Nephron progenitor cell (in vitro differentiated cells): Measurements from ENCODE around the gene ZNF654.
"Not testable (repeated sequence)": the region's sequence is repeated elsewhere in the genome, so short reads cannot be mapped to it uniquely, and the experiment has no call there.

Source experiments
- DNase-seq: peaks from one replicate; pipeline ENCODE4 v3.0.0; 2021
- H3K27ac Mint-ChIP-seq: 2 replicates; pipeline ENCODE4 v1.8.0; 2021; ENCODE audit warnings: mild to moderate bottlenecking, moderate library complexity, mixed read lengths
- H3K27me3 Mint-ChIP-seq: 2 replicates; pipeline ENCODE4 v1.8.0; 2021; ENCODE audit warnings: mild to moderate bottlenecking, low read depth, mixed read lengths; ENCODE audit not compliant: poor library complexity
- H3K36me3 Mint-ChIP-seq: 2 replicates; pipeline ENCODE4 v1.8.0; 2021; ENCODE audit warnings: low read depth, mixed read lengths
- H3K4me1 Mint-ChIP-seq: 2 replicates; pipeline ENCODE4 v1.8.0; 2021; ENCODE audit warnings: mixed read lengths
- H3K4me3 Mint-ChIP-seq: 2 replicates; pipeline ENCODE4 v1.8.0; 2021; ENCODE audit warnings: mild to moderate bottlenecking, moderate library complexity, mixed read lengths
- H3K9me3 Mint-ChIP-seq: 2 replicates; pipeline ENCODE4 v1.8.0; 2021; ENCODE audit warnings: mild to moderate bottlenecking, moderate library complexity, mixed read lengths
- CTCF ChIP-seq: fragments of 200-600 bp; sonication (generic); IDR thresholded peaks from 2 replicates; pipeline ENCODE4 v1.5.0; 2021; ENCODE audit warnings: antibody characterized with exemption

The ZNF654 gene

GRCh38 chr3:88058581-88059379 is at the start of gene ZNF654, which contains the start of gene CGGBP1:
ZNF654 (plus strand) TSS chr3:88059255; CDS start chr3:88059320, 65 bp downstream.
CGGBP1 (minus strand) TSS chr3:88059005; CDS start chr3:88055976, 3,029 bp downstream.
- peak; percentile 97 for DNase-seq
- peak within 1 kb of the TSS; percentile 98 for H3K27ac Mint-ChIP-seq
- no peaks in the 10 kb centered on the region for H3K27me3 Mint-ChIP-seq
- peaks cover 2% of the 10 kb centered on the region for H3K9me3 Mint-ChIP-seq
- TF ChIP-seq CTCF: no peak
- H3K36me3 Mint-ChIP-seq: peaks cover 45% of the 10 kb centered on the region
- peaks cover 56% of the 10 kb centered on the region for H3K4me1 Mint-ChIP-seq
- H3K4me3 Mint-ChIP-seq: peak within 1 kb of the TSS; percentile 98

DNA sequence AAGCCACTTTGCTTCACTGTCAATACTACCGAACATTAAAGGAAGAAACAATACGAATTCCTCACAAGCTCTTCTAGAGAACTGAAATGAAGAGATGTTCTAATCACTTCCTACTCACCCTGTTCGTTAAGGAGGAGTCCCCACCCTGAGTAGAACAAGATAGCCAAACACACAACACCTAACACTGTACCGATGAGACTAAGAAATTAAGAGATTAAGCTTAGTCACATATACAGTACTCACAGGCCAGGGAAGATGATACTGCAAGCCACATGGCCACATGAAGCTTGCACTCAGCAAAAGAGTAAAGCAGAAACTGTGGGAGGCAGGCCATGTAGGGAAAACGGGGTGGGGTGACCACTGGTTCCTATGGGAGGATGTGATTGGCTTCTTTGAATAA is 48.2 kb upstream of the ZNF654 start:
- Mint-ChIP-seq H3K27ac (no peak overlapping the region), H3K4me3 (no peak overlapping the region), H3K4me1 (no peaks in the 10 kb centered on the region), H3K36me3 (no peaks in the 10 kb centered on the region), H3K9me3 (peaks cover 9% of the 10 kb centered on the region), H3K27me3 (no peaks in the 10 kb centered on the region)
- no peak for DNase-seq
- no peak for TF ChIP-seq CTCF

DNA sequence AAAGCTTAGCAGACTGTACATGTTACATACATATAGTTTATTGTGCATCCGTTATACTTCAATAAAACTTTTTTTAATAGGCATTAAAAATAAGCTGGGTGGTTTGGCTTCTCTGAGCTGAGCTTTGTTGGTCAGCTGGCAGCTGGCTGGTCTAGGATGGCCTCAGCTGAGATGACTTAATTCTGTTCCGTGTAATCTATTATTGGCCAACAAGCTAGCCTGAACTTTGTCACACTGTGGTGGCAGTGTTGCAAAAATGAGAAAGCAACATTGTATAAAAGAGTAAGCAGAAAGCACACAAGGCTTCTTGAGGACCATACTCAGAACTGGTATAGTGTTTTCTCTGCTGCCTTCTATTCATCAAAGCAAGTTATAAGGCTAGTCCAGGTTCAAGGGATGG is 45.5 kb upstream of the ZNF654 start:
- peaks cover 10% of the 10 kb centered on the region for H3K36me3 Mint-ChIP-seq
- no peak overlapping the region for H3K4me3 Mint-ChIP-seq
- no peak for DNase-seq
- peaks cover 18% of the 10 kb centered on the region for H3K9me3 Mint-ChIP-seq
- no peaks in the 10 kb centered on the region for H3K27me3 Mint-ChIP-seq
- no peak for TF ChIP-seq CTCF
- H3K27ac Mint-ChIP-seq: no peak overlapping the region
- no peaks in the 10 kb centered on the region for H3K4me1 Mint-ChIP-seq

DNA sequence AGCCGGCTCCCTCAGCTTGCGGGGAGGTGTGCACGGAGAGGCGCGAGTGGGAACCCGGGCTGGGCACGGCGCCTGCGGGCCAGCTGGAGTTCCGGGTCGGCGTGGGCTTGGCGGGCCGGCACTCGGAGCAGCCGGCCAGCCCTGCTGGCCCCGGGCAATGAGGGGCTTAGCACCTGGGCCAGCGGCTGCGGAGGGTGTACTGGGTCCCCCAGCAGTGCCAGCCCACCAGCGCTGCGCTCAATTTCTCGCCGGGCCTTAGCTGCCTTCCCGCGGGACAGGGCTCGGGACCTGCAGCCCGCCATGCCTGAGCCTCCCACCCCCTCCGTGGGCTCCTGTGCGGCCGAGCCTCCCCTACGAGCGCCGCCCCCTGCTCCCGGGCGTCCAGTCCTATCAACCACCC is 43.4 kb upstream of the ZNF654 start:
- not testable (repeated sequence) for H3K27me3 Mint-ChIP-seq, H3K27ac Mint-ChIP-seq, H3K4me1 Mint-ChIP-seq, H3K4me3 Mint-ChIP-seq, DNase-seq
- H3K9me3 Mint-ChIP-seq: peaks cover 21% of the 10 kb centered on the region
- H3K36me3 Mint-ChIP-seq: peaks cover 10% of the 10 kb centered on the region

- Mint-ChIP-seq H3K27me3 (no peaks in the 10 kb centered on the region), H3K4me1 (no peaks in the 10 kb centered on the region), H3K4me3 (no peak overlapping the region), H3K36me3 (peaks cover 10% of the 10 kb centered on the region), H3K9me3 (peaks cover 21% of the 10 kb centered on the region), H3K27ac (no peak overlapping the region)
- no peak for DNase-seq
- TF ChIP-seq CTCF: no peak
Observed at GRCh38 chr3:88019024-88019423, 40.0 kb upstream of the ZNF654 start.

DNA sequence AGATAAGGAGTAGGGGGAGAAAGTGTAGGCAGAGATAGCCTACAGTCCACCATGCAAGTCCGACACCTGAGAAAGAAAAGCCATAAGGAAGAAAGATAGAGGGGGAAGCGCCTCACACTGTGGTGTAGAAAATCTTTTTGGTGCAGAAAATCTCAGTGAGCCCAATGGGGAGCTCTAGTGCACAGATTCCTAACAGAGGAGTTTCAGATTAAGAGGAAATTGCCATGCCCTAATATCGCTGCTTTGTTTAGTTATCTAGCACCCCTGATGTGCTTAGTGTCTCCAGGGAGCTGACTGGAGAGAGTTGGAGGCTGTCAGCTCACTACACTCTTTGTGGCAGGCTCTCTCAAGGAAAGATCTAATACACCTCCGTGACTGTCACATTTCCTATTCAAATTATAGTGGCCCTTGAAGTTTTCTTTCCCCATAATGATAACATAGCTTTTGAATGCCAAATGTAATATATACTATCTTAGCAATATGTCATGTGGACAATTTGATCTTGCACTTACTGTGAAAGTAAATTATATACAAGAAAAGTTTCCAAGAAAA is 34.0 kb upstream of the ZNF654 start:
- peaks cover 6% of the 10 kb centered on the region for H3K36me3 Mint-ChIP-seq
- DNase-seq: no peak
- no peak overlapping the region for H3K4me3 Mint-ChIP-seq
- TF ChIP-seq CTCF: no peak
- H3K27me3 Mint-ChIP-seq: peaks cover 3% of the 10 kb centered on the region
- peaks cover 43% of the 10 kb centered on the region for H3K9me3 Mint-ChIP-seq
- peaks cover 6% of the 10 kb centered on the region for H3K4me1 Mint-ChIP-seq
- H3K27ac Mint-ChIP-seq: no peak overlapping the region
